ENCODE data around the gene NNAT. TPM values are rescaled to one million over a fixed set of nuclear protein-coding genes. Genes with fewer than 3 reads are reported as not detected.

The NNAT gene
- total and polyA plus RNA-seq, 4 donors: 0.98 to 20.6 (median 8.2) TPM

GRCh38 chr20:37567671-37568588 lies 46.9 kb downstream of the NNAT start:
- DNase-seq (peak; percentile 89 to 94 (median 91)), ATAC-seq (ENCODE audit: insufficient read depth, low FRiP score) (no peak)
- WGBS, 2 donors: 5 to 6% methylated on average over 13 of the region's 13 CpGs
- no peak for TF ChIP-seq CTCF (IDR thresholded peaks at IDR 0.05; ENCODE audit: control extremely low read depth, extremely low read depth)
- Histone ChIP-seq H3K9me3 (ENCODE audit: control insufficient read depth in 4 of 4, insufficient read depth in 3 of 4, low read length in 3 of 4) (peaks cover 0 to 1% (median 0%) of the 10 kb centered on the region in 4 donors), H3K9ac (ENCODE audit: insufficient read depth in 1 of 2, low read length in 2 of 2) (no peak overlapping the region), H3K27me3 (ENCODE audit: control insufficient read depth in 3 of 3, insufficient read depth in 3 of 3, low read length in 2 of 3) (peaks cover 0 to 5% (median 0%) of the 10 kb centered on the region in 3 donors), H3K27ac (ENCODE audit: low read depth in 1 of 2, low read length in 1 of 2) (no peak overlapping the region), H3K36me3 (ENCODE audit: control insufficient read depth in 4 of 4, insufficient read depth in 4 of 4, low read length in 4 of 4) (no peaks in the 10 kb centered on the region), H3K4me3 (no peak overlapping the region), H3K4me1 (ENCODE audit: control insufficient read depth in 5 of 5, insufficient read depth in 5 of 5, low read length in 5 of 5) (peaks cover 0 to 25% (median 8%) of the 10 kb centered on the region in 5 donors)

GRCh38 chr20:37570419-37570818 lies 49.4 kb downstream of the NNAT start:
- 83 to 85% methylated on average over 1 of the region's 1 CpG for WGBS, 2 donors
- peaks cover 0 to 18% (median 8%) of the 10 kb centered on the region in 5 donors for H3K4me1 ChIP-seq (ENCODE audit: control insufficient read depth in 5 of 5, insufficient read depth in 5 of 5, low read length in 5 of 5)
- H3K36me3 ChIP-seq (ENCODE audit: control insufficient read depth in 4 of 4, insufficient read depth in 4 of 4, low read length in 4 of 4): no peaks in the 10 kb centered on the region
- H3K27ac ChIP-seq (ENCODE audit: low read depth in 1 of 2, low read length in 1 of 2): no peak overlapping the region
- H3K9ac ChIP-seq (ENCODE audit: insufficient read depth in 1 of 2, low read length in 2 of 2): no peak overlapping the region
- H3K9me3 ChIP-seq (ENCODE audit: control insufficient read depth in 4 of 4, insufficient read depth in 3 of 4, low read length in 3 of 4): peaks cover 0 to 1% (median 0%) of the 10 kb centered on the region in 4 donors
- DNase-seq (no peak), ATAC-seq (ENCODE audit: insufficient read depth, low FRiP score) (no peak)
- no peaks in the 10 kb centered on the region for H3K27me3 ChIP-seq (ENCODE audit: control insufficient read depth in 3 of 3, insufficient read depth in 3 of 3, low read length in 2 of 3)
- no peak for TF ChIP-seq CTCF (IDR thresholded peaks at IDR 0.05; ENCODE audit: control extremely low read depth, extremely low read depth)
- H3K4me3 ChIP-seq: no peak overlapping the region

GRCh38 chr20:37571033-37571432 lies 50.0 kb downstream of the NNAT start:
- no peak overlapping the region for H3K27ac ChIP-seq (ENCODE audit: low read depth in 1 of 2, low read length in 1 of 2)
- no peak overlapping the region for H3K4me3 ChIP-seq
- no peaks in the 10 kb centered on the region for H3K36me3 ChIP-seq (ENCODE audit: control insufficient read depth in 4 of 4, insufficient read depth in 4 of 4, low read length in 4 of 4)
- no peaks in the 10 kb centered on the region for H3K27me3 ChIP-seq (ENCODE audit: control insufficient read depth in 3 of 3, insufficient read depth in 3 of 3, low read length in 2 of 3)
- no peak for TF ChIP-seq CTCF (IDR thresholded peaks at IDR 0.05; ENCODE audit: control extremely low read depth, extremely low read depth)
- peaks cover 0 to 1% (median 0%) of the 10 kb centered on the region in 4 donors for H3K9me3 ChIP-seq (ENCODE audit: control insufficient read depth in 4 of 4, insufficient read depth in 3 of 4, low read length in 3 of 4)
- peaks cover 0 to 14% (median 8%) of the 10 kb centered on the region in 5 donors for H3K4me1 ChIP-seq (ENCODE audit: control insufficient read depth in 5 of 5, insufficient read depth in 5 of 5, low read length in 5 of 5)
- no peak overlapping the region for H3K9ac ChIP-seq (ENCODE audit: insufficient read depth in 1 of 2, low read length in 2 of 2)
- ATAC-seq (ENCODE audit: insufficient read depth, low FRiP score): no peak
- 78% methylated on average over 6 of the region's 6 CpGs for WGBS, 2 donors
- no peak for DNase-seq

Other genes starting within 250 kb of the NNAT start
- 10 to 100 TPM; 20.8 to 37.3 TPM for gene MANBAL, start 231.6 kb upstream of the NNAT start, total RNA-seq
- gene MANBAL, start 231.6 kb upstream of the NNAT start, polyA plus RNA-seq: 10 to 100 TPM; 41.4 to 57.4 TPM
- 10 to 100 TPM; 57.8 to 69.5 TPM for gene SRC, start 175.1 kb upstream of the NNAT start, total RNA-seq
- 10 to 100 TPM; 35.6 to 42.5 TPM for gene SRC, start 175.1 kb upstream of the NNAT start, polyA plus RNA-seq
- gene BLCAP, start 6.6 kb downstream of the NNAT start, total RNA-seq: 10 to 100 TPM; 54.2 to 81.5 TPM
- gene BLCAP, start 6.6 kb downstream of the NNAT start, polyA plus RNA-seq: 10 to 100 TPM; 53.3 to 56.2 TPM
- 10 to 100 TPM; 47.3 to 51.0 TPM for gene CTNNBL1, start 172.8 kb downstream of the NNAT start, total RNA-seq
- 10 to 100 TPM; 38.9 to 53.1 TPM for gene CTNNBL1, start 172.8 kb downstream of the NNAT start, polyA plus RNA-seq

All from lung (tissue), 12 donors.